ENCODE results near the gene ATXN2. TPM values are rescaled to one million over a fixed set of nuclear protein-coding genes. Genes with fewer than 3 reads are reported as not detected.
A peak's percentile ranks its signal among the peaks of the same experiment; 100 is the strongest.

Gene ATXN2
- total RNA-seq, 1 experiment from 2014 or later: 56.3 TPM

GRCh38 chr12:111444925-111445725, 154.0 kb downstream of the ATXN2 start:
- POLR2A ChIA-PET: interaction anchor here (0.5 to 1.6 kb wide), 8 partner anchors 10 to 325 kb away, joined by 3 to 5 read pairs (median 3); no protein-coding TSS in a partner anchor
- TF ChIP-seq JUN (CRISPR knock-in tag; IDR thresholded peaks at IDR 0.05) (no peak), FOXP1 (CRISPR knock-in tag; IDR thresholded peaks at IDR 0.05; ENCODE audit: borderline replicate concordance) (0 out of 2 replicates have a peak, but pooled peaks have one; percentile 70)
- Mint-ChIP-seq H3K4me1 (peaks cover 22% of the 10 kb centered on the region), H3K9me3 (no peaks in the 10 kb centered on the region), H3K4me3 (no peak overlapping the region), H3K36me3 (peaks cover 32% of the 10 kb centered on the region), H3K27me3 (ENCODE audit: low read depth) (no peaks in the 10 kb centered on the region), H3K27ac (peak overlapping the region; percentile 94)
- no peak for DNase-seq (ENCODE audit: low spot score)
- ATAC-seq: peak; percentile 25
- CTCF ChIA-PET: interaction anchor here (0.6 to 3.8 kb wide), 11 partner anchors 8 to 229 kb away, joined by 3 to 38 read pairs (median 6); partner anchors contain the start of gene PHETA1

GRCh38 chr12:111444314-111444924, 154.7 kb downstream of the ATXN2 start:
- DNase-seq (ENCODE audit: low spot score) (no peak), ATAC-seq (no peak)
- ChIA-PET POLR2A (interaction anchor here (0.5 to 1.6 kb wide), 5 partner anchors 20 to 325 kb away, joined by 3 to 5 read pairs (median 3); no protein-coding TSS in a partner anchor), CTCF (interaction anchor here (0.6 to 3.8 kb wide), 10 partner anchors 9 to 229 kb away, joined by 3 to 38 read pairs (median 5); partner anchors contain the start of gene PHETA1)
- H3K36me3 Mint-ChIP-seq: peaks cover 30% of the 10 kb centered on the region
- H3K4me1 Mint-ChIP-seq: peaks cover 25% of the 10 kb centered on the region
- no peak overlapping the region for H3K4me3 Mint-ChIP-seq
- H3K9me3 Mint-ChIP-seq: no peaks in the 10 kb centered on the region
- no peaks in the 10 kb centered on the region for H3K27me3 Mint-ChIP-seq (ENCODE audit: low read depth)
- peak overlapping the region; percentile 60 for H3K27ac Mint-ChIP-seq
- TF ChIP-seq ATF6 (CRISPR knock-in tag; IDR thresholded peaks at IDR 0.05): no peak
- TF ChIP-seq ZNF281 (CRISPR knock-in tag; IDR thresholded peaks at IDR 0.05): no peak
- TF ChIP-seq STAT6 (CRISPR knock-in tag; conservative IDR thresholded peaks at IDR 0.05; ENCODE audit: low read depth): no peak
- TF ChIP-seq ZNF425 (CRISPR knock-in tag; conservative IDR thresholded peaks at IDR 0.05): no peak
- no peak for TF ChIP-seq GTF2I (CRISPR knock-in tag; conservative IDR thresholded peaks at IDR 0.05)
- TF ChIP-seq NR3C1 (CRISPR knock-in tag; conservative IDR thresholded peaks at IDR 0.05; ENCODE audit: low read depth): no peak
- no peak for TF ChIP-seq AFF4 (CRISPR knock-in tag; IDR thresholded peaks at IDR 0.05; ENCODE audit: borderline replicate concordance)
- TF ChIP-seq E2F1 (CRISPR knock-in tag; IDR thresholded peaks at IDR 0.05): no peak
- no peak for TF ChIP-seq HMGXB4 (CRISPR knock-in tag; IDR thresholded peaks at IDR 0.05)
- TF ChIP-seq FOXP1 (CRISPR knock-in tag; IDR thresholded peaks at IDR 0.05; ENCODE audit: borderline replicate concordance): no peak

Data from WTC11 (cell line).